Glomerular visceral epithelial cell (primary cell): ENCODE measurements around the gene ZNF786.
"Not testable (repeated sequence)": the region's sequence is repeated elsewhere in the genome, so short reads cannot be mapped to it uniquely, and the experiment has no call there.

ENCODE experiments used
- DNase-seq: peaks from one replicate; pipeline ENCODE4 v3.0.0-alpha.2; 2016; ENCODE audit errors: extremely low spot score

Gene ZNF786

GRCh38 chr7:149090397-149091195 lies at the start of gene ZNF786:
Gene ZNF786, minus strand, starts transcription at chr7:149090718. Its CDS starts 78 bp downstream, at chr7:149090640.
- DNase-seq = peak; percentile 92

GRCh38 chr7:149136118-149136517 lies 45.6 kb upstream of the ZNF786 start:
- no peak for DNase-seq

DNA sequence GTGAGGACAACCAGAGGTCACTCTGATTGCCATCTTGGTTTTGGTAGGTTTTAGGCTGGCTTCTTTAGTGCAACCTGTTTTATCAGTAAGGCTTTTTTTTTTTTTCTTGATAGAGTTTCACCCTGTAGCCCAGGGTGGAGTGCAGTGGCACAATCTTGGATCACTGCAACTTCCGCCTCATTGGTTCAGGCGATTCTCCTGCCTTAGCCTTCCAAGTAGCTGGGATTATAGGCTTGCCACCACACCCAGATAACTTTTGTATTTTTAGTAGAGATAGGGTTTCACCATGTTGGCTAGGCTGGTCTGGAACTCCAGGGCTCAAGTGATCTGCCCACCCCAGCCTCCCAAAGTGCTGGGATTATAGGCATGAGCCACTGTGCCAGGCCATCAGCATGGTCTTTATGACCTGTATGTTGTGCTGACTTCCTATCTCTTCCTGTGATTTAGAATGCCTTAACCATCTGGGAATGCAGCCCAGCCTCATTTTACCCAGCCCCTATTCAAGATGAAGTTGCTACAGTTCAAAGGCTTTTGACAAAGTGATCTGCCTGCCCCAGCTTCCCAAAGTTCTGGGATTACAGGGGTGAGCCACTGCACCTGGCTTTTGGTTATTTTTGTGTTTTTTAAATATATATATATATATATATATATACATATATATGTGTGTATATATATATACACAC lies 42.7 kb upstream of the ZNF786 start:
- DNase-seq = no peak

DNA sequence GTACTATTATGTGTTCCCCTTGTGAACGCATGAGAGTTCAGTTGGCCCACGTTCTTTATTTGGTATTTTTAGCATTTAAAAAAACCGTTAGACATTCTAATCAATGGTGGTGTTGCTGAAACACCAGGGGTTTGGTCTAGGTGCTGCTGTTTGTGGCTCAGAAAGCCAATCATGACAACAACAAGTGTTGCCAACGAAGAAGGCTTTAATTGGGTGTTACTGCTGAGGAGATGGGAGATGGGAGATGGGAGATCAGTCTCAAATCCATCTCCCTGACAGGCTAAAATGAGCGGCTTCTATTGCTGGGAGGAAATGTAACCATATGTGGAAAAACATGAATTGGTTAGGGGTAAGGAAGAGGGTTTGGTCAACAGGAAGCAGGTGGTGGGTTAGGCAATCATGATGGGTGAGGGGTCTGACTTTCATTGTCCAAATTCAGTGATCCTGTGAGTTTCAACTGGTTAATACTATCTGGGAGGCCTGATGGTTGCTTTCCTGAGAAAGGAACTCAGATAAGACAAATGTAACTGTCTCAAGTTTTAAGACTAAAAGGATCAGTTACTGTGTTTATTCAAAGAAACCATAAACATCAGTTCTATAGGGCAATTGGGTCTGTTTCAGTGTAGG lies 40.2 kb upstream of the ZNF786 start:
- DNase-seq = no peak

- peak; percentile 42 for DNase-seq
These were observed 36.2 kb upstream of the ZNF786 start for GRCh38 chr7:149126662-149127266.

DNA sequence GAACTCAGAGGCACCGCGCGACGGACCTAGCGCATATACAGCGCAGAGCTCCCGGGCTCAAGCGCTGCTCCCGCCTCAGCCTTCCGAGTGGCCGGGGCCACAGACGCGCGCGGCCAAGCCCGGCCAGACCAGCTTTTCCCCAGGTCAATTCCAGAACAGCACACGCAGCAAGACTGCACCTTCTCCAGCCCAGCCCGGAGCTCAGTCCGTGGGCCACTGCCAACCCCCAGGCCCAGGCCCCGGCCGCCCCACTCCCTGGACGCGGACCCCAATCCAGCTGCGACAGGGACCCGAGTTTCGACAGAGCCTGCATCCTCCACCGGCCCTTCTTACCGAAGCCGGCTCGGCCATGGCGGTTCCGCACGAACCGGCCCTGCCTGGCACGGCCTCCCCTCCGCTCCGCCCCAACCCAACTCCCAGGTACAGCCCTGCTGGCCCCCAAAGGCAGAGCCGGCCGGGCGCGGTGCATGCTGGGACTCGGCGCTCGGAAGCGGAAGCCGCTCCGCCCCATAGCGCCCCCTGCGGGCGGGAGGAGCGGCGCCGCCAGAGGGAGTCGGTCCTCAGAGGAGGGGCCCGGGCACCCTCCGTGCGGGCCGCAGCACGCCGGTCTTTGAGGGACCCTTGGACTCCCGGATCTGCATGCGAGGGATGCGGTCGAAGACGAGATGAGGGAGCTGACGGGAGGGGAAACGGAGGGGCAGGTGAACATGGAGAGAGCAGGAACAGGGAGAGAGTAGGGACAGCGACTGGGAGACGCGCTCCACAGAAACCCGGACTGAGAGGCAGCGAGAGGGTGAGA lies 35.5 kb upstream of the ZNF786 start, which contains the start of gene ZNF425:
TSS of gene ZNF425 (minus strand) at position 462 of the 799 bp plus-strand sequence. CDS start at position 351, 111 bp downstream.
- DNase-seq = peak; percentile 94

GRCh38 chr7:149125189-149125862 lies 34.8 kb upstream of the ZNF786 start:
- DNase-seq = peak; percentile 11

DNA sequence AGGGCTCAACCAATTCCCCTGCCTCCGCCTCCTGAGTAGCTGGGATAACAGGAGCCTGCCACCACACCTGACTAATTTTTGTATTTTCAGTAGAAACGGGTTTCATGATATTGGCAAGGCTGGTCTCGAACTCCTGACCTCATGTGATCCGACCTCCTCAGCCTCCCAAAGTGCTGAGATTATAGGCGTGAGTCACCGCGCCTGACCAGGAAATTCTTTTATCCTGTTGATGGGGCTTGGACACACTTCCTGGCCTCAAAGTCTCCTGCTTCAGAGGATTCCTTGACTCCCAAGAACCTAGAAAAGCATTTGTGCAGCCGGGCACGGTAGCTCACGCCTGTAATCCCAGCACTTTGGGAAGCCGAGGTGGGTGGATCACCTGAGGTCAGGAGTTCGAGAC lies 19.5 kb upstream of the ZNF786 start:
- DNase-seq = no peak

GRCh38 chr7:149104749-149105148 lies 14.2 kb upstream of the ZNF786 start:
- DNase-seq = no peak

DNA sequence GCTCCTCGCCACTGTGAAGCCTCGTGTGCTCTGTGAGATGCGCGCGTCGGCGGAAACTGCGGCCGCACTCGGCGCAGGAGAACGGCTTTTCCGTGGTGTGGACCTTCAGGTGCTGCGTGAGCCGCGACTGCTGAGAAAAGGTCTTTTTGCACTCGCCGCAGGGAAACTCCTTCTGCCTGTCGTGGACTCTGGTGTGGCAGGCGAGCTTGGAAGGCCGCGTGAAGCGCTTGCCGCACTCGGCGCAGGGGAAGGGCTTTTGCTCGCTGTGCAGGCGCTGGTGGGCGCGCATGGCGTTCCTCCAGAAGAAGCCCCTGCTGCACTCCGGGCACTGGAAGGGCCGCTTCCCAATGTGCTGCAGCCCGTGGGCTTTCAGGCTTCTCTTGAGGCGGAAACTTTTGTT lies 13.7 kb upstream of the ZNF786 start:
- no peak for DNase-seq

- no peak for DNase-seq
These were observed 12.9 kb upstream of the ZNF786 start for GRCh38 chr7:149103424-149103823.

GRCh38 chr7:149102666-149103065 lies 12.1 kb upstream of the ZNF786 start:
- no peak for DNase-seq

DNA sequence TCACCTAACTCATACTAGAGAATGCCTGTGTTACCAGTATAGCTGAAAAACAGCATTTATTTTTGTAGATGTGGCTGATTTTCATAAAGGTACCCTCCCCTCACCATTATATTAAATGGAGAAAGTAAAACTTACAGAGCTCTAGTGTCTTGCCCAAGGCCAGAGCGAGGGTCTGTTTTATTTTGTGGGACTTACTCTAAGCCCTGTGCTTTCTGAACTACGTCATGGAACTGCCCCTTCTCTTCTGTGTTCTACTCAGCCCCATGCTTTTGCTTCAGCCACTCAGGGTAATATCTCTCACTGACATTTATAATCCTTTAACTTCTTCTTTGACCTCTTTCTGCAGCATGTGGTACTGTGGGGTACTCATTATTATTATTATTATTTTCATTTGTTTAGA lies 10.3 kb upstream of the ZNF786 start:
- no peak for DNase-seq

- no peak for DNase-seq
These were observed 8.5 kb upstream of the ZNF786 start for GRCh38 chr7:149099058-149099457.

GRCh38 chr7:149097088-149097487 lies 6.6 kb upstream of the ZNF786 start:
- no peak for DNase-seq

- DNase-seq = no peak
These were observed 2.7 kb upstream of the ZNF786 start for GRCh38 chr7:149093228-149093627.

- not testable (repeated sequence) for DNase-seq
These were observed 1.7 kb upstream of the ZNF786 start for GRCh38 chr7:149092244-149092643.

DNA sequence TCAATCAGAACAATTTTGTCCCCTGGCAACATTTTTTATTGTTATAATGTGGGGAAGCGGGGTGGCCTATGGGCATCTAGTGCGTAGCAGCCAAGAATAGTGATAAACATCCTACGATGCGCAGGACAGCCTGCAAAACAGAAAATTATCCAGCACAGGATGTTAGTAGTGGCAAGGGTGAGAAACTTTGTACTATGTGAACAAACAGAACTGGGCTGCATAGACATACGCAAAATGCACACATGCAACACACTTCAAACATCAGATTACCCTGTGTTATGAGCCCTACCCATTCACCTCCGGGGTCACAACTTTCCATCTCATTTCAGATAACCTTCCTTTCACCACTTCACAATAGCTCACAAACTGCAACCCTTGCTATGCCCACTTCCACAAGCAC lies 3.1 kb downstream of the ZNF786 start:
- DNase-seq = no peak

GRCh38 chr7:149085866-149086265 lies 4.7 kb downstream of the ZNF786 start:
- no peak for DNase-seq

DNA sequence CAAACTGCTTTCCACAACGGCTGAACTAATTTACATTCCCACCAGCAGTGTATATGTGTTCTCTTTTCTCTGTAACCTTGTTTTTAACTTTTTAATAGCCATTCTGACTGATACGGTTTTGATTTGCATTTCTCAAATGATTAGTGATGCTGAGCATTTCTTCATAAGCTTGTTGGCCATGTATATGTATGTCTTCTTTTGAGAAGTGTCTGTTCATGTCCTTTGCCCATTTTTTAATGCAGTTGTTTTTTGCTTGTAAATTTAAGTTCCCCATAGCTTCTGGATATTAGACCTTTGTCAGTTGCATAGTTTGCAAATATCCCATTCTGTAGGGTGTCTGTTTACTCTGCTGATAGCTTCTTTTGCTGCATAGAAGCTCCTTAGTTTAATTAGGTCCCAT lies 6.1 kb downstream of the ZNF786 start:
- DNase-seq = no peak

DNA sequence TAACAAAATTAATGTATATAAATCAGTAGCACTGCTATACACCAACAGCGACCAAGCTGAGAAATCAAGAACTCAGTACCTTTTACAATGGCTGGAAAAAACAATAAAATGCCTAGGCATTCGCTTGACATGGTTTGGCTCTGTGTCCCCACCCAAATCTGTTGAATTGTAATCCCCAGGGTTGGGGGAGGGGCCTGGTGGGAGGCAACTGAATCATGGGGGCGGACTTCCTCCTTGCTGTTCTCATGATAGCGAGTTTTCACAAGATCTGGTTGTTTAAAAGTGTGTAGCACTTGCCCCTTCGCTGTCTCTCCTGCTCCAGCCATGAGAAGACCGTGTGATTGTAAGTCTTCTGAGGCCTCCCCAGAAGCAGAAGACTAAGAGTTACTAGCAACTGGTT lies 8.6 kb downstream of the ZNF786 start:
- DNase-seq = no peak
